Naive thymus-derived CD8-positive, alpha-beta T cell (primary cell): ENCODE data around the gene MYO16. TPM values are rescaled to one million over a fixed set of nuclear protein-coding genes. Genes with fewer than 3 reads are reported as not detected.
A peak's percentile ranks its signal among the peaks of the same experiment; 100 is the strongest.
"Not testable (repeated sequence)": the region's sequence is repeated elsewhere in the genome, so short reads cannot be mapped to it uniquely, and the experiment has no call there.

ENCODE experiments used
- ATAC-seq, 2 donors: fragments of 150-1000 bp; cut with Tn5 transposase in 1 of 2; sonication (Bioruptor Pico), chemical (Tn5 transposase) in 1 of 2; 1 replicate in 1 of 2; 2 replicates in 1 of 2; pipeline ENCODE4 v1.10.0; 2021; ENCODE audit warnings: mild to moderate bottlenecking in 2 of 2, moderate library complexity in 2 of 2
- POLR2A ChIA-PET: fragments of 350-600 bp; sonication (Branson Sonifier 250); formaldehyde crosslinking; loops from one replicate; lab custom pipeline; 2021; ENCODE audit warnings: antibody characterized with exemption; lab: Charles Lee
- DNase-seq, 10 donors: peaks; one replicate each; pipeline versions ENCODE4 v3.0.0 to v3.0.0-alpha.2; 2020 to 2022
- H3K27ac Mint-ChIP-seq, 10 donors: one replicate each; pipeline ENCODE4 v1.8.0; 2020 to 2022; ENCODE audit warnings: mild to moderate bottlenecking in 10 of 10, mixed read lengths in 10 of 10, moderate library complexity in 4 of 10, inconsistent platforms in 1 of 10
- H3K27me3 Mint-ChIP-seq, 5 donors: one replicate each; pipeline ENCODE4 v1.8.0; 2021 to 2022; ENCODE audit warnings: mixed read lengths in 5 of 5
- H3K36me3 Mint-ChIP-seq, 3 donors: one replicate each; pipeline ENCODE4 v1.8.0; 2020 to 2022; ENCODE audit warnings: mixed read lengths in 3 of 3, mild to moderate bottlenecking in 2 of 3, inconsistent platforms in 1 of 3
- H3K4me1 Mint-ChIP-seq, 4 donors: one replicate each; pipeline ENCODE4 v1.8.0; 2021 to 2022; ENCODE audit warnings: mixed read lengths in 4 of 4
- H3K4me3 Mint-ChIP-seq, 10 donors: one replicate each; pipeline ENCODE4 v1.8.0; 2020 to 2022; ENCODE audit warnings: mild to moderate bottlenecking in 10 of 10, mixed read lengths in 10 of 10, moderate library complexity in 6 of 10, inconsistent platforms in 1 of 10
- H3K9me3 Mint-ChIP-seq, 9 donors: one replicate each; pipeline ENCODE4 v1.8.0; 2020 to 2022; ENCODE audit warnings: mixed read lengths in 9 of 9, mild to moderate bottlenecking in 3 of 9, inconsistent platforms in 1 of 9, moderate library complexity in 1 of 9
- polyA plus RNA-seq, 3 donors: library from polyadenylated mRNA; unstranded; fragments of 300-500 nt; fragmentation: Illumina TruSeq; gene quantifications; one replicate each; pipeline ENCODE4 v1.2.3, GENCODE V29; 2021
- total RNA-seq, 8 experiments: library from RNA in 2 of 8; stranded (reverse) in 2 of 8; gene quantifications; one replicate each; pipeline ENCODE4 v1.2.3 and lab custom pipeline; 2021 to 2026

Gene MYO16
- total and polyA plus RNA-seq, 5 experiments from 2014 or later, result not detected

- Mint-ChIP-seq H3K4me1 (no peaks in the 10 kb centered on the region), H3K36me3 (no peaks in the 10 kb centered on the region), H3K4me3 (no peak overlapping the region), H3K27ac (no peak overlapping the region), H3K9me3 (no peaks in the 10 kb centered on the region), H3K27me3 (peaks cover 0 to 5% (median 2%) of the 10 kb centered on the region in 5 donors)
- POLR2A ChIA-PET, result no interaction called here
- DNase-seq (no peak), ATAC-seq (no peak)
Observed at GRCh38 chr13:108963846-108964600, 334.6 kb downstream of the MYO16 start.

- H3K4me1 Mint-ChIP-seq, result no peaks in the 10 kb centered on the region
- no peaks in the 10 kb centered on the region for H3K36me3 Mint-ChIP-seq
- no peak for DNase-seq
- H3K27me3 Mint-ChIP-seq, result peaks cover 0 to 5% (median 2%) of the 10 kb centered on the region in 5 donors
- no peak overlapping the region for H3K4me3 Mint-ChIP-seq
- POLR2A ChIA-PET, result no interaction called here
- H3K27ac Mint-ChIP-seq, result no peak overlapping the region
- no peaks in the 10 kb centered on the region for H3K9me3 Mint-ChIP-seq
- ATAC-seq, result no peak
Observed at GRCh38 chr13:108964606-108965005, 335.2 kb downstream of the MYO16 start.

- H3K9me3 Mint-ChIP-seq, result peaks cover 0 to 2% (median 0%) of the 10 kb centered on the region in 9 donors
- H3K4me1 Mint-ChIP-seq, result no peaks in the 10 kb centered on the region
- H3K4me3 Mint-ChIP-seq, result no peak overlapping the region
- no peaks in the 10 kb centered on the region for H3K36me3 Mint-ChIP-seq
- H3K27me3 Mint-ChIP-seq, result peaks cover 0 to 1% (median 0%) of the 10 kb centered on the region in 5 donors
- POLR2A ChIA-PET, result no interaction called here
- ATAC-seq (no peak), DNase-seq (no peak)
- H3K27ac Mint-ChIP-seq, result no peak overlapping the region
Observed at GRCh38 chr13:108967371-108967770, 338.0 kb downstream of the MYO16 start.

- H3K4me1 Mint-ChIP-seq, result no peaks in the 10 kb centered on the region
- no peak for DNase-seq
- no peak overlapping the region for H3K27ac Mint-ChIP-seq
- peak overlapping the region in 1 of 10 donors; percentile 46 for H3K4me3 Mint-ChIP-seq
- peaks cover 0 to 1% (median 0%) of the 10 kb centered on the region in 5 donors for H3K27me3 Mint-ChIP-seq
- ATAC-seq, result no peak
- no peaks in the 10 kb centered on the region for H3K36me3 Mint-ChIP-seq
- peaks cover 0 to 2% (median 0%) of the 10 kb centered on the region in 9 donors for H3K9me3 Mint-ChIP-seq
- POLR2A ChIA-PET, result no interaction called here
Observed at GRCh38 chr13:108968566-108968965, 339.2 kb downstream of the MYO16 start.

- DNase-seq (no peak), ATAC-seq (no peak)
- H3K4me1 Mint-ChIP-seq, result no peaks in the 10 kb centered on the region
- H3K36me3 Mint-ChIP-seq, result no peaks in the 10 kb centered on the region
- peaks cover 0 to 2% (median 0%) of the 10 kb centered on the region in 9 donors for H3K9me3 Mint-ChIP-seq
- H3K4me3 Mint-ChIP-seq, result no peak overlapping the region
- POLR2A ChIA-PET, result no interaction called here
- no peak overlapping the region for H3K27ac Mint-ChIP-seq
- H3K27me3 Mint-ChIP-seq, result peaks cover 8 to 36% (median 13%) of the 10 kb centered on the region in 5 donors
Observed at GRCh38 chr13:108974686-108975085, 345.3 kb downstream of the MYO16 start.

GRCh38 chr13:108980237-108980636, 350.8 kb downstream of the MYO16 start:
- POLR2A ChIA-PET, result no interaction called here
- peaks cover 13 to 85% (median 33%) of the 10 kb centered on the region in 5 donors for H3K27me3 Mint-ChIP-seq
- no peak for ATAC-seq
- H3K4me1 Mint-ChIP-seq, result no peaks in the 10 kb centered on the region
- no peaks in the 10 kb centered on the region for H3K36me3 Mint-ChIP-seq
- DNase-seq, result no peak
- H3K27ac Mint-ChIP-seq, result no peak overlapping the region
- no peak overlapping the region for H3K4me3 Mint-ChIP-seq
- H3K9me3 Mint-ChIP-seq, result no peaks in the 10 kb centered on the region

- H3K36me3 Mint-ChIP-seq, result no peaks in the 10 kb centered on the region
- H3K27me3 Mint-ChIP-seq, result peaks cover 14 to 85% (median 33%) of the 10 kb centered on the region in 5 donors
- H3K4me3 Mint-ChIP-seq, result no peak overlapping the region
- no peak overlapping the region for H3K27ac Mint-ChIP-seq
- DNase-seq (no peak), ATAC-seq (no peak)
- POLR2A ChIA-PET, result no interaction called here
- no peaks in the 10 kb centered on the region for H3K9me3 Mint-ChIP-seq
- no peaks in the 10 kb centered on the region for H3K4me1 Mint-ChIP-seq
Observed at GRCh38 chr13:108981407-108981806, 352.0 kb downstream of the MYO16 start.

GRCh38 chr13:108983273-108983672, 353.9 kb downstream of the MYO16 start:
- no peak overlapping the region for H3K4me3 Mint-ChIP-seq
- peaks cover 11 to 72% (median 22%) of the 10 kb centered on the region in 5 donors for H3K27me3 Mint-ChIP-seq
- H3K4me1 Mint-ChIP-seq, result no peaks in the 10 kb centered on the region
- POLR2A ChIA-PET, result no interaction called here
- H3K27ac Mint-ChIP-seq, result no peak overlapping the region
- DNase-seq (no peak), ATAC-seq (no peak)
- H3K9me3 Mint-ChIP-seq, result no peaks in the 10 kb centered on the region
- H3K36me3 Mint-ChIP-seq, result no peaks in the 10 kb centered on the region

- no peak overlapping the region for H3K4me3 Mint-ChIP-seq
- no peaks in the 10 kb centered on the region for H3K36me3 Mint-ChIP-seq
- no peaks in the 10 kb centered on the region for H3K4me1 Mint-ChIP-seq
- no peak overlapping the region for H3K27ac Mint-ChIP-seq
- H3K9me3 Mint-ChIP-seq, result no peaks in the 10 kb centered on the region
- no peak for ATAC-seq
- no peak for DNase-seq
- peaks cover 9 to 62% (median 17%) of the 10 kb centered on the region in 5 donors for H3K27me3 Mint-ChIP-seq
- POLR2A ChIA-PET, result no interaction called here
Observed at GRCh38 chr13:108984251-108984920, 355.0 kb downstream of the MYO16 start.

GRCh38 chr13:108985166-108985565, 355.8 kb downstream of the MYO16 start:
- ATAC-seq (no peak), DNase-seq (no peak)
- no peaks in the 10 kb centered on the region for H3K9me3 Mint-ChIP-seq
- POLR2A ChIA-PET, result no interaction called here
- no peak overlapping the region for H3K4me3 Mint-ChIP-seq
- peaks cover 9 to 56% (median 17%) of the 10 kb centered on the region in 5 donors for H3K27me3 Mint-ChIP-seq
- no peaks in the 10 kb centered on the region for H3K36me3 Mint-ChIP-seq
- no peaks in the 10 kb centered on the region for H3K4me1 Mint-ChIP-seq
- no peak overlapping the region for H3K27ac Mint-ChIP-seq

GRCh38 chr13:108987517-108987916, 358.1 kb downstream of the MYO16 start:
- Mint-ChIP-seq H3K4me3 (no peak overlapping the region), H3K36me3 (no peaks in the 10 kb centered on the region), H3K27me3 (peaks cover 4 to 38% (median 9%) of the 10 kb centered on the region in 5 donors), H3K27ac (no peak overlapping the region), H3K9me3 (no peaks in the 10 kb centered on the region), H3K4me1 (no peaks in the 10 kb centered on the region)
- no peak for DNase-seq
- POLR2A ChIA-PET, result no interaction called here
- ATAC-seq, result no peak

GRCh38 chr13:108987944-108988343, 358.5 kb downstream of the MYO16 start:
- DNase-seq, result no peak
- POLR2A ChIA-PET, result no interaction called here
- H3K4me1 Mint-ChIP-seq, result no peaks in the 10 kb centered on the region
- peaks cover 4 to 33% (median 9%) of the 10 kb centered on the region in 5 donors for H3K27me3 Mint-ChIP-seq
- H3K36me3 Mint-ChIP-seq, result no peaks in the 10 kb centered on the region
- H3K27ac Mint-ChIP-seq, result no peak overlapping the region
- H3K4me3 Mint-ChIP-seq, result no peak overlapping the region
- ATAC-seq, result no peak
- H3K9me3 Mint-ChIP-seq, result no peaks in the 10 kb centered on the region

GRCh38 chr13:108991416-108991815, 362.0 kb downstream of the MYO16 start:
- H3K4me3 Mint-ChIP-seq, H3K4me1 Mint-ChIP-seq, H3K36me3 Mint-ChIP-seq, DNase-seq, H3K9me3 Mint-ChIP-seq, POLR2A ChIA-PET, H3K27me3 Mint-ChIP-seq, H3K27ac Mint-ChIP-seq, ATAC-seq: not testable (repeated sequence)
